Stimulated activated CD8-positive, alpha-beta memory T cell treated with anti-CD3 and anti-CD28 coated beads, Interleukin-7, amount 100 ng/mL, for 24 hours (primary cell): ENCODE measurements around the gene EIPR1.
"Not testable (repeated sequence)": the region's sequence is repeated elsewhere in the genome, so short reads cannot be mapped to it uniquely, and the experiment has no call there.

Experiments used
- DNase-seq: peaks from one replicate; pipeline ENCODE4 v3.0.0-alpha.2; 2020; ENCODE audit warnings: low read depth

EIPR1 gene

GRCh38 chr2:3192920-3193319 lies 184.7 kb downstream of the EIPR1 start:
- DNase-seq: no peak

GRCh38 chr2:3192281-3192818 lies 185.3 kb downstream of the EIPR1 start:
- no peak for DNase-seq

- DNase-seq: no peak
Observed at GRCh38 chr2:3189961-3190360, 187.7 kb downstream of the EIPR1 start.

GRCh38 chr2:3189076-3189591 lies 188.5 kb downstream of the EIPR1 start:
- DNase-seq: no peak

DNA sequence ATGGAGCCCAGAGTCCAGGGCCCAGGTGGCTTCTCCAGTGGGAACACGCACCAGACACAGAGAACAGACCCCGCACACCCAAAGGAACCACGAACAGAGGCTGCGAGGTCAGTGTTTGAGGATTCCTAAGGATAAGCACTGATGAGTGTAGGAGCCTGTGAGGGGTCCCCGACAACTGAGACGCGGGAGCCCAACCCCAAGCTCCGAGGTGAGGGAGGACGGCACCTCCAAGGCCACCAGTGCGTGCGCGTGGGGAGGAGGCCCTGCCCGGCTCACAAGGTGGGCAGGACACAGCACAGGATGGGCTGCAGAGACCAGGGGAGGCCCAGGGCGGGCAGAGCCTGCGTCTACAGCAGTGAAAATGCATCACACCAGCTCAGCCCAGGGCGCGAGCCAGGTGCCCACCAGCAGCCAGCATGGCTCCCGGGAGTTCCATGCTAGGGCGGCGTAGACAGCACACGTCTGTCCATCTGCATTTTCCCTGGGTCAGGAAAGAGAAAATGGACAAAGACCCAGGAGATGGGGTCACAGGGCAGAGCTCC lies 189.1 kb downstream of the EIPR1 start:
- no peak for DNase-seq

- no peak for DNase-seq
Observed at GRCh38 chr2:3187467-3187866, 190.2 kb downstream of the EIPR1 start.

GRCh38 chr2:3186766-3187165 lies 190.9 kb downstream of the EIPR1 start:
- no peak for DNase-seq

GRCh38 chr2:3185910-3186309 lies 191.7 kb downstream of the EIPR1 start:
- no peak for DNase-seq

GRCh38 chr2:3185256-3185655 lies 192.4 kb downstream of the EIPR1 start:
- DNase-seq: no peak

GRCh38 chr2:3184167-3184566 lies 193.5 kb downstream of the EIPR1 start:
- DNase-seq: no peak

- no peak for DNase-seq
Observed at GRCh38 chr2:3183766-3184165, 193.9 kb downstream of the EIPR1 start.

- no peak for DNase-seq
Observed at GRCh38 chr2:3182848-3183247, 194.8 kb downstream of the EIPR1 start.

DNA sequence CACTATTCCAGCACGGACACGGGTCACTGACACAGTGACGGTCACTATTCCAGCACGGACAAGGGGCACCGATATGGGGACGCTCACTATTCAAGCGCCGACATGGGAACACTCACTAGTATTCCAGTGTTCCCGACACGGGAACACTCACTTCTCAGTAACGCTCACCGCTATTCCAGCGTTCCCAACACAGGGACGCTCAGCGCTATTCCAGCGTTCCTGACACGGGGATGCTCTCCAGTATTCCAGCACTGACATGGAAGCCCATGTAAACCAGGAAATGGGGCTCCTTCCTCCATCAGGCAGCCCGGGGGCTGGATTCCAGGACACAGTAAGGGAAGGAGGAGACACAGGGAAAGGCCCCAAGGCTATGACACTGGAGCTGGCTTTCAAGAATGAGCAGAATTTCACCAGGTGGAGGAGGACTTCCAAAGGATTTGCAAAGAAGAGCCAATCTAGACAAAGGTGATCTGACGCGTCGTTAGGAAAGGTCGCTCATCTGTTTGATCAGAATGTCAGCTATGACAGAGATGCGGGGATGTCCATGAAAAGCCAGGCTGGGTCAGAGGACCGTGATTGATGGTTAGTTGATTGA lies 196.1 kb downstream of the EIPR1 start:
- DNase-seq: no peak

GRCh38 chr2:3180909-3181221 lies 196.8 kb downstream of the EIPR1 start:
- DNase-seq: not testable (repeated sequence)

DNA sequence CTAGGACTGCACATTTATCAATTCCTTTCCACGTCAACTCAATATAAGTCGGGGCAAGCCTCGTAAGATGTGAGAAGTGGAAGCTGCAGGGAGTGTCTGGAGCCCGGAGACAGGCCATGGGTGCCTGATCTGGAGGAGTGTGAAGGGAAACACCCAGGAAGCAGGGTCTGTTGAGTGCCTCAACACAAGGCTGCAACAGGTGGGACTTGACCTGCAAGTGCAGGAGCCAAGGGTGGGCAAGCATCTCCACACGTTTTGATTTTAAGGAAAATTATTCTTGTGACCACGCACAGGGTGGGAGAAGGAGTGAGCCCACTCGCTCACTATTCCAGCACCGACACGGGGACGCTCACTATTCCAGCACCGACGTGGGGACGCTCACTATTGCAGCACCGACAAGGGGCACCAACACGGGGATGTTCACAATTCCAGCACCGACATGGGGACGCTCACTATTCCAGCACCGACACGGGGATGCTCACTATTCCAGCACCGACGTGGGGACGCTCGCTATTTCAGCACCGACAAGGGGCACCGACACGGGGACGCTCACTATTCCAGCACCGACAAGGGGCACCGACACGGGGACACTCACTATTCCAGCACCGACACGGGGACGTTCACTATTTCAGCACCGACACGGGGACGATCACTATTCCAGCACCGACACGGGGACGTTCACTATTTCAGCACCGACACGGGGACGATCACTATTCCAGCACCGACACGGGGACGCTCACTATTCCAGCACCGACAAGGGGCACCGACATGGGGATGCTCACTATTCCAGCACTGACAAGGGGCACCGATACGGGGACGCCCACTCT lies 197.3 kb downstream of the EIPR1 start:
- no peak for DNase-seq

DNA sequence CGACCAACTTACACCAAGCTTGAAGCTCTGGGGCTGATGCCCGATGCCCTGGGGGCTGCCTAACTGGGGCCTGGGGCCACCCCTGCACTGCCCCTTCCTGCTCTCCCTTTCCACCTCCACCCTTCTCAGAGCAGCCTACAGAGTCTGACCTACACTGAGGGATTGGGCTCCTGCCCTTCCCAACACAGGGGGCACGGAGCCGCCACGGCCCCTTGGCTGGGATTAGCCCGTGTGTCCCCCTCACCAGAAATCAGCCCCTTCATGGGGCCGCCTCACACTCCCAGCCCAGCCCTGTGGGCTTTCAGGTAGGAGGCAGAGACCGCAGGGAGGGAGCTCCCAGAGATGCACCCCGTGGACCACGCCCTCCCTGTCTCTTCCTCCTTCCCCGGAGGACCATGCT lies 198.0 kb downstream of the EIPR1 start:
- no peak for DNase-seq

- no peak for DNase-seq
Observed at GRCh38 chr2:3179208-3179607, 198.4 kb downstream of the EIPR1 start.

DNA sequence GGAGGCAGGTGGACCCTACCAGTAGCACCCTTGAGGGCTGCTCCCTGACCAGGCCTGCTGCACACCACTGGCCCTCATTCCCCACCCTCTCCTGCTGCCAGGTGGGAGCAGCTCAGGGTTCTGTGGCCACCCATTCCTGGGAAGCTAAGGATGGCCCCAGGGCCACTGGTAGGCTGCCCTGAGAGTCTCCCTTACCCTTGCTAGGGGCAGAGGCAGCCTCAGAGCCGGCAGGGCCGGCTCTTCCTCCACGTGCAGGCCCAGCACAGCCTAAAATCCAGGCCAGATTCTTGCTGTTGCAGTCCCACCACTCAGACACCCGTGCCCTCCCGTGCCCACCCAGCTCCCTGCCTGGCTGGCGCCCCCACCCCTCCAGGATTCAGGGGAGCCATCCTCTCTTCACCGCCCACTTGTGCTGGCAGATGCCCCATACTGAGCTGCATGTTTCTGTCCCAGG lies 199.0 kb downstream of the EIPR1 start:
- no peak for DNase-seq

DNA sequence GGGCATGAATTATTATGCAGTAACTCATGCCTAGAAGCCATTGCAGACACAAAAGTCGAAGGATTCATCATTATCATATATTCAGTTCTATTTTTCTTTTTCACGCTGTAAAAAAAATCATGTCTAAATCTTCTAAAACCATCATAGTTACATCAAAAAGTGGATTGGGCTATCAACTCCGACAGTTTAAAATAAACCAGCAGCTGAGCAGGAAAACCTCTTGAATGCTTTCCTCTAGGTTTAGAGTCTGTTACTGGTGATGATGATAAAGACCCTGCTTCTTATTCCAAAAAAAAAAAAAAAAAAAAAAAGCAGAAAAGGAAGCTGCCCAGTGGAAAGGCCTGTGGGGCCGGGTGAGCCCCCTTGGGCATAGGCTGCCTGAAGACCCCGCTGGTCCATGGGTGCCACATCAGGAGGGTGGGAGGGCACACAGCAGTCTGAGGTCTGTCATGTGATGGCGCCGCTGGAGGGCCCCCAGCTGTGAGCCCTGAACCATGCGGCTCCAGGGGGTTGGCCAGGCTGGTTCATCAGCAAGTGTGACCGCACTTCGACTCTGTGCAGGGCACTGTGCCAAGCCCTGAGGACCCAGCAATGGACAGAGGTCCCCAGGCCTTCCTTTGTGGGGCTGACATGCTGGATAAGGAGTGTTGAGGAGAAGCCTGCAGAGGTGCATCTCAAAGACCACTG lies 199.6 kb downstream of the EIPR1 start:
- no peak for DNase-seq

- no peak for DNase-seq
Observed at GRCh38 chr2:3176869-3177255, 200.8 kb downstream of the EIPR1 start.

DNA sequence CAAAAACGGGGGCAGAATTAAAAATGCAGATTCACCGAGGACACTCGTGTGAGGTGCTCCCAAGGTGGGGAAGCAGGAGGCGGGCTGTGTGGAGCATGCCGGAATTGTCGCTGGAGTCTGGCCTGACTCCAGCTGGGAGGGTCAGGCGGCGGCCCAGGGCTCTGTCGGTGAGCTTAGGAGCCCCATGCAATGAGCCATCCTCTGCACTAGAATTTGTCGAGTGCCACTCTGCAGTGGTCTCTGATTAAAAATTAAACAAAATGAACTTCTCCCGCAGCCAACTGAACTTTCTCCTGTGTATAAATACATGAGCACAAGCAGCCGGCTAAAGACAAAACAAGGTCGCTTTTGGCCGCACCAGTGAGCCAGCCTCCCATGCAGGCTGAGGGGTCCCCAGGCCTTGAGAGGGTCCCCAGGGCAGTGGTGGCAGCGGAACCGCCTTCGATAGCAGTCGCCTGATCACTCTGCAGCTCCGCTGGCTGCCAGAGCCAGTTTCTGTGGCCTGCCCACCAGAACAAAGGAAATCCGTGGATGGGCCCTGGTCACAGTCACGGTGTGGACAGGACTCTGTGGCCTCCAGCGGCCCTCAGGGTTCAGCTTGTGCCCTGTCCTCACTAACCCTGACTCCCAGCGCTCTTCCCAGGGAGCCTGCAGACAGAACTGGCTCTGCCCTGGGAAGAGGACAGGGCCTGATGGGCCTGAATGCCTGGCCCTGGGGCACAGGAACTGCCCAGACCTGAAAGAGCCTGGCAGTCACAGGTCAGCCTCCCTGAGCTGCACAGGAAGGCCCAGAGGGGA lies 201.3 kb downstream of the EIPR1 start:
- DNase-seq: no peak

DNA sequence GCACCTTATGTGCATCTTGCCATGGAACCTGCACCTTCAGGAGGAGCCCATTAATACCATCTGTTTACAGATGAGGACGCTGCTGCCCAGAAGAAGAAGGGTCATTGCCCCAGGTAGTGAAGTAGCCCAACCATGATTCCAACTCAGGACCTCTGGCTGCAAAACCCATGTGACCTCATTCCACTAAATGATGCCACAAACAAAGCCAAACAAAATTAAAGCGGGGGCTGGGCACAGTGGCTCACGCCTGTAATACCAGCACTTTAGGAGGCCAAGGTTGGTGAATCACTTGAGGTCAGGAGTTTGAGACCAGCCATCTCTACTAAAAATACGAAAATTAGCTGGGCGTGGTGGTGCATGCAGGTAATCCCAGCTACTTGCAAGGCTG lies 202.1 kb downstream of the EIPR1 start:
- no peak for DNase-seq
